HG03045 (cell line): ENCODE results near the gene PGLYRP2.

Experiments
- ATAC-seq: cut with Tn5 transposase; IDR thresholded peaks from one replicate; pipeline ENCODE4 v1.9.1; 2021; ENCODE audit warnings: mild to moderate bottlenecking, moderate library complexity; ENCODE audit not compliant: unreplicated experiment

Gene PGLYRP2

DNA sequence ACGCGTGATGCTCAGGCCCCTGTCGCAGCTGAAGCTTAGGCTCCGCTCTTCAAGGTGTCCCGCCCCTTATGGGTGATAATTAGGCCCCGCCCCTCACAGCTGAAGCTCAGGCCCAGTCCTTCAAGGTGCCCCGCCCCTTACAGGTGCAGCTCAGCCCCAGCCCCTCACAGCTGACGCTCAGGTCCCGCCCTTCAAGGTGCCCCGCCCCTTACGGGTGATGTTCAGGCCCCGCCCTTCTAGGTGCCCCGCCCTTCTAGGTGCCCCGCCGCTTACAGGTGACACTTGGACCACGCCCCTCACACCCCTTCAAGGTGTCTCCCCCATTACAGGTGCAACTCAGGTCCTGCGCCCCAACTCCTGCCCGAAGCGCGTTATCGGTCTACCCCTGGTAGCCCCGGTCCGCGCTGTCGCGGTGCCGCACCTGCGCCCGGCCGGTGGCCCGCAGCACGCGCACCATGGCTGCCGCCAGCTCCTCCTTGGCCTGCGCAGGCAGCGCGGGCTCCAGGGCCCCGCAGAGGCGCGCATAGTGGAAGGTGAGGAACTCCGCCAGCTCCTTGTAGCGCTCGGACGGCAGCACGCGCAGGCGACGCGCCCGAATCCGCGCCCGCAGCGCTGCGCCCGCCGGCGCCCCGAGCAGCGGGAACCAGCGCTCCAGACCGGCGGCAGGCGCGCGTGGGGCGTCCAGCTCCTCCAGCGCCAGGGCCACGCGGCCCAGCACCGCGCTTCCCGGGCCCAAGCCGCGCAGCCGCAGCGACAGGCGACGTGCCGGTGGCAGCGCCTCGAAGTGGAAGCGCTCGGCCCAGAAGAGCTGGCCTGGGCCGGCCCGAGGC, 22.2 kb downstream of the PGLYRP2 start:
- no peak for ATAC-seq

- no peak for ATAC-seq
These were observed 22.9 kb downstream of the PGLYRP2 start for GRCh38 chr19:15456441-15456840.

- no peak for ATAC-seq
These were observed 23.3 kb downstream of the PGLYRP2 start for GRCh38 chr19:15455996-15456395.

- ATAC-seq: no peak
These were observed 25.1 kb downstream of the PGLYRP2 start for GRCh38 chr19:15453906-15454860.

- no peak for ATAC-seq
These were observed 26.2 kb downstream of the PGLYRP2 start for GRCh38 chr19:15453091-15453578.

DNA sequence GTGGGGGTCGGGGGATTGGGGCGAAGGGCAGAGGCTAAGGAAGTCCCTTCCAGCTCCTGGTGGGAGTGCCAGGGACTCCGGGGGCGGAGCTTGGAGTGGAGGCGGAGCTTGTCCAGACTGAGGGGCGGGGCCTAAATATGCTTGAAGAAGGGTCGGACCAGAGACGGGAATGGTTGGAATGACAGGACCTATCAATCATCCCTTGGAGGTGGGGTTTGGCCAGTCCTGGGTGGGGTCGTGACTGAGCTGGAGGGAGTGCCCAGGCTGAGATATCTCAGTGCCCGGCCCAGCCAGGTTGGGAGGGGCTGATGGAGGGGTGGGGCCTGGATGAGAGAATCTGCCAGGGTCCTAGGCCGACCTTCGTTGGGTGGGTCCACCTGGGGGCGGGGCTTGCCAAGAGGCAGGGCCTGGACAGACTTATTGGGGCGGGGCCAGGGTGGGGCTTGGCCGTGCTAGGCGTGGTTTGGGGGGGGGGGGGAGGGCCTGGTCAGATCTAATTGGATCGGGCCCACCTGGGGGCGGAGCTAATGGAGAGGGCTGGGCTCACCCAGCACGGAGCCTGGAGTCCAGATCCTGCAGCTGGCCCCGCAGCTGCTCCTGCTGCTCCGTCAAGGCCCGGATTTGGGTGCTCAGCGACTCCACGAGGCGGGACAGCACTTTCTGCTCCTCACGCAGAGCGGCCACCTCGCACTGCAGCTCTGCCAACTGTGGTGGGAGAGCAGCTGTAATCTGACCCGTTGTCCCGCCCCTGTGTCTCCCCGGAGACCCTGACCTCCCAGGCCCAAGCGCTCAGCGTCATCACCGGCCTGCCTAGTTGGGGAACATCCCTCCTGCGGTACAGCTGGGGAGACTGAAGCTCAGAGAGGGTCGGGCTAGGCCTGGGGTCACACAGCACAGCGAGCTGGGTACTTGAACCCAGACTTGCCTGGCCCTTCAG, 26.9 kb downstream of the PGLYRP2 start:
- ATAC-seq: no peak

DNA sequence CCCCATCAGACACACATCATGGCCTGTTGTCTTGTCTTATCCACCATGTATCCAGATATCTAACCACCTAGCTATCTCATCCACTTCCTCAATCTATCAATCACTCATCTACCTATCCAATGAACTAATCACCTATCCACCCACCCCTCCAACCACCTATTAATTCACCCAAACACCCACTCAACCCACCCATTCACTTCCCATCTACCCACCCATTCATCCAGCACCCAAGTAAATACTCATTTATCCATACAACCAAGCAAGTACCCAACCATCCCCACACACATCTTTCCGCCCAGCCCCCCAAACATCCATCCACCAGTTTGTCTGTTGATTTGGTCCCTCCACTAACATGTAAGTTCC, 28.8 kb downstream of the PGLYRP2 start:
- no peak for ATAC-seq

GRCh38 chr19:15449620-15450527, 29.4 kb downstream of the PGLYRP2 start, which contains the start of gene WIZ:
Gene WIZ (minus strand): TSS chr19:15449956. CDS start chr19:15448307, 1,649 bp downstream.
- peak; percentile 43 for ATAC-seq

GRCh38 chr19:15448778-15449619, 30.3 kb downstream of the PGLYRP2 start:
- peak; percentile 11 for ATAC-seq

DNA sequence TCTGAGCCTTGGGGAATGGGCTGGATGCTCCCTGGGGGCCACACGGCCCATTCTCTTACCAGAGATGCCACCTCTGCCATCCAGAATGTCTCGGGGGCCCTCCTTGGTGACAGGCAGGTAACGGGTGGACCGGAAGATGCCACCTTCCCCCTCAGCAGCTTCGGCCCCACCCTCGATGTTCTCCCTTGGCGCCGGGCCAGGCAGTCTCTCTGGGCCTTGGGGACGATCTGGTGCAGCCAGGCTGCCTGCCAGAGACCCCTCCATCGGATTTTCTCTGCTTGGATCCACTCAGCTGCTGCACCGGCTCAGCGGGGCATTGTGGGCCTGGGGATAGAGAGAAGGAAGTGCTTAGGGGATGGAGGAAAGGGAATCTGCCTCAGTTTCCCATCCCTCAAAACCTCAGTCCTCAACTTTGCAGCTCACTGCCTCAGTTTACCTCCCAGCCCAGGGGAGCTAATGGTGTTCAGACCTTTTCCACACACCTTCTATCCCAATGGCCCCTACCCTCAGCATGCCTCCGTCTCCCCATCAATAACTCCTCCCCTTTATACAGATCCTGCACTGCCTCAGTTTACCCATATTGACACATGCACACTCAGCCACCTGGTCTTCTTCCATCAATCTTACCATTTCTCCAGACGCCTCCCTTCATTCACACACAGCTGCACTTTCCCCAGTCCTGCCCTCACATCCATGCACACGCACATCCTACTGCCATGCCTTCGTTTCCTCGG, 31.1 kb downstream of the PGLYRP2 start:
- no peak for ATAC-seq

GRCh38 chr19:15447057-15447456, 32.2 kb downstream of the PGLYRP2 start:
- no peak for ATAC-seq

DNA sequence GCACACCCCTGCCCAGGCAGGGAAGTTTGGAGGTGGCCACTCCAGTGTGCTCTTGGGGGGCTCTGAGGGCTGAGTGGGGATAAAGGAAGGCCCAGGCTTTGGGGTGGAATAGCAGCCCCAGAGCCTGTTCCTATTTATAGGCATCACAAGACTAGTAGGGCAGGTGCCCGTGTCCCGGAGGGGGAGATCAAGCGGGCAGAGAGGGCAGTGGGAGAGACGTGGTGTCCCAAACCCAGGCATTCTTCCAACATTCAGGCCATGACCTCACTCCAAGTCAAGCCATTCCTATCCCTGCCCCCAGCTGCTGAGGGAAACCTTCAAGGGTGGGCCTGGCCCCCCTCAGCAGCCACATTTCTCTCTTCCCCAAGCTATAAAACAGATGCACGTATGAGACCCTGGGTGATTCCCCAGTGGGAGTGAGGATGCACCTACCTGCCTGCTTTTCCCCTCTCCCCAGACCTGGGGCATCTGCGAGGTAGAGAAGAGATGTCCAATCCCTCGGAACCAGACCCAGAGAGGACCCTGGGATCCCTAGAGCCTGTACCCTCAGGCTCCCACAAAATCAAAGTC, 33.4 kb downstream of the PGLYRP2 start:
- ATAC-seq: no peak

- ATAC-seq: no peak
These were observed 34.1 kb downstream of the PGLYRP2 start for GRCh38 chr19:15445227-15445605.

DNA sequence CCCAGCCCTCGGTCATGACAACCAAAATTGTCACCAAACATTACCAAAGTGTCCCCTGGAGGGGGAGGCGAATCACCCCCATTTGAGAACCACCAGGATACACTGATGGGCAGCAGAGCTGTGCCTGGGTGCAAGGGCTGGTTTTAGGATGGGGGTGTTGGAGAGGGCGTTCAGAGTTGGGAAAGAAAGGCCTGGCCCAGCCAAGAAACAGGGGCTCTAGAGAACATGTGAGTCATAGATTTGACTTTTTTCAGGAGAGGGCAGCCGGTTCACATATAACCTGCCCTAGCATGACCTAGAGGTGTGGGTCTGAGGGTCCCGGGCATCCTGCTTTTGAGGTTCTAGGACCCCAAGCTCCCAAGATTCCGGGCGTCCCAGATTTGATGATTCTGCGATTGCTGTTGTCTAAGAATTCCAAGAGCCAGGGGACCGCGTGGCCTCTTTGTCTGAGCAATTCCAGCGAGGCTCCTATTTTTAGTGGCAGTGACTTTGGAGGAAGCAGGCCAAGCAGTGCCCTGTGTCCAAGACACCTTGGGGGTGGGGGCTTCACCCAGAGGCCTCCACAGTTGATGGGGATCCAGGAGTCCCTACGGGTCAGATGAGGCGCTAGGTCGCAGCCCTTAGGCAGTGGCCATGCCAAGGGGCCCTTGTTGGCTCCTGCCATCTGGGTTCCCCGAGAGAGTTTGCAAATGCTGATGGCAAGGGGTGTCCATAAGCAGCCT, 34.6 kb downstream of the PGLYRP2 start:
- ATAC-seq: no peak

DNA sequence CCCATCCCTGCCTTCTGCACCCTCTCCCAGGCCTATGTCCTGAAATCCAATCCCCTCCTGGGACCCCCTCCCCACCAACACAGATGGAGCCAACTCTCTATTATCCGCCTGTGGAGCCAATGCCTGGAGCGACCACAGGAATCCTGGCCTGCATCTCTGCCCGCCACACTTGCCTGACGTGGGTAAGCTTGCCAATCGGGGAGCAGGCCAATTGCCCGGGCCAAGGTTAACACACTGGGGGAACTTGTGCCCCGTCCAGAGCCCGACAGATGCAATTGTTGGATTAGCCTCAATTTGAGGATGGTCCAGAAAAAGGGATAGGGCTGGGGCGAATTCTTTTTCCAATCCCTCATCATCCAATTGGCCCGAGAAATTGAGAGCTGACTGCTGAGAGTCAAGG, 35.5 kb downstream of the PGLYRP2 start:
- ATAC-seq: no peak

DNA sequence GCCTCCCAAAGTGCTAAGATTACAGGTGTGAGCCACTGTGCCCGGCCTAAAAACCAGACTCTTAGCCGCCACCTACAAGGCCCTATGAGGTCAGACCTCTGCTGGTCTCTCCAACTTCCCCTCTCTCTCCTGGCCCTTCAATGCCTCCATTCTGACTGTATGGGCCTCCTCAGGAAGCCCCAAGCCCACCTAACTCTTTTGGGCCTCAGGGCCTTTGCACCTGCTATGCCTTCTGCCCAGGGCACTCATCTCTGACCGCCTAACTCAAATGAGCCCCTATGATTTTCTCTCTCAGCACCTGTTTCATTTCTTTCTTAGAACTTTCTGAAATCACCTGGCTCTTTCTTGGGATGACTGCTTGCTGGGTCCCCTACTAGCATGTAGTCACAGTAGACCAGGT, 36.0 kb downstream of the PGLYRP2 start:
- no peak for ATAC-seq
